Nephron (organoid): ENCODE results near the gene CCDC97.
"Not testable (repeated sequence)": the region's sequence is repeated elsewhere in the genome, so short reads cannot be mapped to it uniquely, and the experiment has no call there.

Experiments used
- H3K27ac Mint-ChIP-seq, 3 experiments: 2 replicates each; pipeline ENCODE4 v1.8.0; 2020; ENCODE audit warnings: mixed read lengths in 3 of 3, mild to moderate bottlenecking in 2 of 3, moderate library complexity in 1 of 3
- H3K27me3 Mint-ChIP-seq: 2 replicates; pipeline ENCODE4 v1.8.0; 2021; ENCODE audit warnings: low read depth, mild to moderate bottlenecking, moderate library complexity, mixed read lengths
- H3K36me3 Mint-ChIP-seq: 2 replicates; pipeline ENCODE4 v1.8.0; 2020; ENCODE audit warnings: low read depth, mixed read lengths
- H3K4me1 Mint-ChIP-seq: 2 replicates; pipeline ENCODE4 v1.8.0; 2020; ENCODE audit warnings: mixed read lengths
- H3K4me3 Mint-ChIP-seq, 3 experiments: 2 replicates each; pipeline ENCODE4 v1.8.0; 2020; ENCODE audit warnings: mild to moderate bottlenecking in 3 of 3, mixed read lengths in 3 of 3, moderate library complexity in 2 of 3
- H3K9me3 Mint-ChIP-seq: 2 replicates; pipeline ENCODE4 v1.8.0; 2020; ENCODE audit warnings: mixed read lengths
- TF ChIP-seq, protein P1 (sequence below), 3 experiments: fragments of 200-600 bp; sonication (generic); IDR thresholded peaks; one replicate each; pipeline ENCODE4 v1.5.0; 2021; ENCODE audit warnings: antibody characterized with exemption in 3 of 3; ENCODE audit not compliant: unreplicated experiment in 3 of 3

The CCDC97 gene

DNA sequence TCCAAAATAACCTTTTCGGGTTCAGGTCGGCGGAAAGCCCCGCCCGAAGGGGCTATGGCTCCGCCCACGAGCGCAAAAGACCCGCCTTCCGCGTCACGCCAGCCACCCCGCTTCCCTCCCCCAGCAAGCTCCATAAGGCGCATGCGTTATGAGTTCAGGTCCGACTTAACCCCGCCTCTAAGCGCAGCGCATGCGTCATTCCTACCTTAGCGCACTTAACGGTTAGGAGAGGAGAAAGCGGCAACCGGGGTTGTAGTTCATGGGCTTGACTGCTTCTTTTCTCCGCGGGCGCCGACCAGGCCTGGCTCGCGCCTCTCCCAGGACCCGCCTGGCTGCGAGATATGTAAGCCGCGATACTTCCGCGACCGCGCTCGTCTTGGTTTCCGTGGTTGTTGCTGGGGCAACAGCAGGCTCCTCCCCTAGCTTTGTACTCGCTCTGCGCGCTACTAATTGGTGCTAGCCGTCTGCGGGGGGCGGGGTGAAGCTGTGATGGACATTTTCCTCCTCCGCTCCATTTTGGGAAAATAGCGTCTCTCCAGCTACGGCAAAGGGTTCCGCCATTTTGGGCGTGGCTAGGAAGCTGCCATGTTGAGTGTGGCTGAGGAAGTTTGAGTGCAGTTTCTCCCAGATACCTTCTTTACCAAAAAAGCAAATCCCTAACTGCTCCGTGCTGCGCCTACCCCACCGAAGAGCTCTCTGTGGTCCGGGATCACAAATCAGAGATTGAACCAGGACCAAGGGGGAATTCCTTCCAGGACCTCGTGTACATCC, 54.0 kb downstream of the CCDC97 start, which contains the start of gene B9D2:
Gene B9D2, minus strand, starts transcription at position 397 of the 771 bp plus-strand sequence. CDS start 630 bp downstream, outside the sequence.
- Mint-ChIP-seq H3K9me3 (no peaks in the 10 kb centered on the region), H3K4me1 (peaks cover 9% of the 10 kb centered on the region), H3K27ac (peak within 1 kb of the TSS; percentile 98 to 100 (median 99)), H3K4me3 (peak within 1 kb of the TSS; percentile 89 to 98 (median 94)), H3K36me3 (no peaks in the 10 kb centered on the region), H3K27me3 (no peaks in the 10 kb centered on the region)
- TF ChIP-seq, protein P1, sequence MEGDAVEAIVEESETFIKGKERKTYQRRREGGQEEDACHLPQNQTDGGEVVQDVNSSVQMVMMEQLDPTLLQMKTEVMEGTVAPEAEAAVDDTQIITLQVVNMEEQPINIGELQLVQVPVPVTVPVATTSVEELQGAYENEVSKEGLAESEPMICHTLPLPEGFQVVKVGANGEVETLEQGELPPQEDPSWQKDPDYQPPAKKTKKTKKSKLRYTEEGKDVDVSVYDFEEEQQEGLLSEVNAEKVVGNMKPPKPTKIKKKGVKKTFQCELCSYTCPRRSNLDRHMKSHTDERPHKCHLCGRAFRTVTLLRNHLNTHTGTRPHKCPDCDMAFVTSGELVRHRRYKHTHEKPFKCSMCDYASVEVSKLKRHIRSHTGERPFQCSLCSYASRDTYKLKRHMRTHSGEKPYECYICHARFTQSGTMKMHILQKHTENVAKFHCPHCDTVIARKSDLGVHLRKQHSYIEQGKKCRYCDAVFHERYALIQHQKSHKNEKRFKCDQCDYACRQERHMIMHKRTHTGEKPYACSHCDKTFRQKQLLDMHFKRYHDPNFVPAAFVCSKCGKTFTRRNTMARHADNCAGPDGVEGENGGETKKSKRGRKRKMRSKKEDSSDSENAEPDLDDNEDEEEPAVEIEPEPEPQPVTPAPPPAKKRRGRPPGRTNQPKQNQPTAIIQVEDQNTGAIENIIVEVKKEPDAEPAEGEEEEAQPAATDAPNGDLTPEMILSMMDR (IDR thresholded peaks at IDR 0.05; ENCODE audit: unreplicated experiment in 3 of 3) = no peak

DNA sequence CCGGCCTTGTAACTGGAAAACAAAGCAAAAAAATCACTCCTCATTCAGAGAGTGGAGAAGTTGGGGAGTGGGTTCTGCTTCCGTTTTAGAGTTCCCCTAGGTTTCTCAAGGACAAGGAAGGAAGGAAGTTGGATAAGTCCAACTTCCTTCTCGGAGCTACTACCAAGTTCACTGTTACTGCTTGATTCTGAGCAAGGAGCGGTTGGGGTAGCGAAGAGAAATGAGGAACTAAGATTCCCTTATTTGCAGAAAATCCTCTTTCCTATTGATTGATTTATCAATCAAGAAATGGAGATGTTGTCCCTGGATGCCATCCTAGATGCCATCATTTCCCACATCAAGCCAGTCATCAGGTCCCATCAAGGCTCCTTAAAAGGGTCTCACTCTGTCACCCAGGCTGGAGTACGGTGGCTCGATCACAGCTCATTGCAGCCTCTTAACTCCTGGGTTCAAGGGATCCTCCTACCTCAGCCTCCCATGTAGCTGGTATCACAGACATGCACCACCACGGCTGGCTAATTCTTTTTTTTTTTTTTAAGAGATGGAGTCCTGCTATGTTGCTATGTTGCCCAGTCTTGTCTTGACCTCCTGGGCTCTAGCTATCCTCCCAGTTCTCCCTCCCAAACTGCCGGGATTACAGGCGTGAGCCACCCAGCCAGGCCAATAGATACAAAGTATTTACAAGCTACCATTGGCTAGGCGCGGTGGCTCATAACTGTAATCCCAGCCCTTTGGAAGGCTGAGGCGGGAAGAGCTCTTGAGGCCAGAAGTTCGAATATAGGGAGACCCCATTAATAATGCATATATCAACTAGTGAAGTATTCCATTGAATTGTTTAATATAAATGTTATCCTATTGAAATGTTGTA, 54.8 kb downstream of the CCDC97 start:
- TF ChIP-seq, protein P1 (IDR thresholded peaks at IDR 0.05; ENCODE audit: unreplicated experiment in 3 of 3) = no peak
- Mint-ChIP-seq H3K27ac (peak overlapping the region; percentile 98 to 100 (median 99)), H3K27me3 (no peaks in the 10 kb centered on the region), H3K36me3 (no peaks in the 10 kb centered on the region), H3K9me3 (no peaks in the 10 kb centered on the region), H3K4me3 (peak overlapping the region; percentile 89 to 98 (median 94)), H3K4me1 (peaks cover 9% of the 10 kb centered on the region)

DNA sequence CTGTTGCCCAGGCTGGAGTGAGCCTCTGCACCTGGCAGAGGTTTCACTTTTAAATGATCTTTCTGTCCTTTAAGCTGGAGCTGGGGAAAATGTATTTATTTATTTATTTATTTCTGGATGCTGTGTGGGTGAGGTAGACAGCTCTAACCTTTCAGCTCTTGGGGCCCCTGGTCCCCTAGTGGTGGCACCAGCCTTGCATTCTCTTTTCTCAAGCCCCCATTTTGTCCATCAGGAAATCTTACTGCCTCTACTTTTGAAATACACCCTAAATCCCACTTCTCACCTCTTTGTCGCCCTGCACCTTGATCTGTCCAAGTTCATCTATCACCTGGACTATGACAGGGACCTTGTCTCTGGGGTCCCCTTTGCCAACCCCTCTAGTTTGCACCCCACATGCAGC, 56.1 kb downstream of the CCDC97 start:
- peak overlapping the region; percentile 63 to 83 (median 81) for H3K4me3 Mint-ChIP-seq
- H3K36me3 Mint-ChIP-seq = no peaks in the 10 kb centered on the region
- no peaks in the 10 kb centered on the region for H3K27me3 Mint-ChIP-seq
- H3K9me3 Mint-ChIP-seq = no peaks in the 10 kb centered on the region
- peaks cover 9% of the 10 kb centered on the region for H3K4me1 Mint-ChIP-seq
- H3K27ac Mint-ChIP-seq = peak overlapping the region; percentile 78 to 92 (median 79)
- TF ChIP-seq, protein P1 (IDR thresholded peaks at IDR 0.05; ENCODE audit: unreplicated experiment in 3 of 3) = no peak

DNA sequence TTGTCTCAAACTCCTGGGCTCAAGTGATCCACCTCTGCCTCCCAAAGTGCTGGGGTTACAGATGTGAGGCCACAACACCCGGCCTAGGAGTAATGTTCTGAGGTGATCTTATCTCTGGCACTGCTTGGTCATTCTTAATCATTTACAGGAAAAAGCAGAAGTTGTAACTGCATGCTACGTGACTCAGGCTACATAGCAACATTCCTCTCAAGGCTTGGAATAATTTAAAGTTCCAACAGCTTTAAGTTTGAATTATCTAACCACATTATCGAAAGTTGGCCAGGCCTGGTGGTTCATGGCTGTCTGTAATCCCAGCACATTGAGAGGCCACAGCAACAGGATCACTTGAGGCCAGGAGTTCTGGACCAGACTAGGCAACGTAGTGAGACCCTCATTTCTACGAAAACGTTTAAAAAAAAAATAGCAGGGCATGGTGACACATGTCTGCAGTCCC, 57.9 kb downstream of the CCDC97 start:
- no peaks in the 10 kb centered on the region for H3K27me3 Mint-ChIP-seq

DNA sequence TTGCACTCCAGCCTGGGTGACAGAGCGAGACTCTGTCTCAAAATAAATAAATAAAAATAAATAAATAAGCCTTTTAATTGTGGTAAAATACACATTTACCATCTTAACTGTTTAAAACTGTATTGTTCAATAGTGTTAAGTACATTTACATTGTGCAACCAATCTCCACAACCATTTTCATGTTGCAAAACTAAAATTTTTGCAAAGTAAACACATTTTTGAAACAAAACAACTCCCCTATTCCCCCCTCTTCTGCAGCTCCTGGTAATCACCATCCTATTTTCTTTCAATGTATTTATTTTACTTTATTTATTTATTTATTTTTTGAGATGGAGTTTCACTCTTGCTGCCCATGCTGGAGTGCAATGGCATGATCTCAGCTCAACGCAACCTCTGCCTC, 59.8 kb downstream of the CCDC97 start:
- Mint-ChIP-seq H3K4me1 (peaks cover 12% of the 10 kb centered on the region), H3K4me3 (no peak overlapping the region), H3K9me3 (no peaks in the 10 kb centered on the region), H3K36me3 (no peaks in the 10 kb centered on the region), H3K27me3 (no peaks in the 10 kb centered on the region), H3K27ac (no peak overlapping the region)
- TF ChIP-seq, protein P1 (IDR thresholded peaks at IDR 0.05; ENCODE audit: unreplicated experiment in 3 of 3) = no peak

More for the DNA sequence above, 57.9 kb downstream of the CCDC97 start:
- H3K9me3 Mint-ChIP-seq = no peaks in the 10 kb centered on the region
- H3K36me3 Mint-ChIP-seq = no peaks in the 10 kb centered on the region
- peaks cover 9% of the 10 kb centered on the region for H3K4me1 Mint-ChIP-seq
- TF ChIP-seq, protein P1 (IDR thresholded peaks at IDR 0.05; ENCODE audit: unreplicated experiment in 3 of 3) = no peak
- H3K27ac Mint-ChIP-seq = peak overlapping the region; percentile 77 to 93 (median 88)
- peak overlapping the region in 2 of 3 experiments; percentile 25 to 59 for H3K4me3 Mint-ChIP-seq

DNA sequence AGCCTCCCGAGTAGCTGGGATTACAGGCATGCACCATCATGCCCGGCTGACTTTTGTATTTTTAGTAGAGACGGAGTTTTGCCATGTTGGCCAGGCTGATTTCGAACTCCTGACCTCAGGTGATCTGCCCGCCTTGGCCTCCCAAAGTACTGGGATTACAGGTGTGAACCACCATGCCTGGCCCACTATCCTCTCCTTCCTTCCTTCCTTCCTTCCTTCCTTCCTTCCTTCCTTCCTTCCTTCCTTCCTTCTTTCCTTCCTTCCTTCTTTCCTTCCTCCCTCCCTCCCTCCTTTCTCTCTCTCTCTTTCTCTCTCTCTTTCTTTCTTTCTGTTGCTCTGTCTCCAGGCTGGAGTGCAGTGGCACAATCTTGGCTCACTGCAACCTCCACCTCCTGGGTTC, 61.1 kb downstream of the CCDC97 start:
- H3K4me1 Mint-ChIP-seq = peaks cover 14% of the 10 kb centered on the region
- H3K4me3 Mint-ChIP-seq, H3K27ac Mint-ChIP-seq, H3K27me3 Mint-ChIP-seq, H3K9me3 Mint-ChIP-seq, H3K36me3 Mint-ChIP-seq: not testable (repeated sequence)
